ENCODE data around the gene TOX3.

TOX3 gene

GRCh38 chr16:52453644-52454043, 93.3 kb downstream of the TOX3 start:
- TF ChIP-seq ARNTL (CRISPR knock-in tag; IDR thresholded peaks at IDR 0.05; ENCODE audit: borderline replicate concordance, low read depth): no peak
- TF ChIP-seq TCF4 (CRISPR knock-in tag; IDR thresholded peaks at IDR 0.05; ENCODE audit: borderline replicate concordance): no peak
- no peak for TF ChIP-seq SNAI2 (CRISPR knock-in tag; IDR thresholded peaks at IDR 0.05)
- TF ChIP-seq CREB5 (CRISPR knock-in tag; IDR thresholded peaks at IDR 0.05; ENCODE audit: low read depth): no peak
- no peak for TF ChIP-seq POU6F1 (CRISPR knock-in tag; IDR thresholded peaks at IDR 0.05; ENCODE audit: borderline replicate concordance, low read depth)
- TF ChIP-seq ZC3H10 (CRISPR knock-in tag; IDR thresholded peaks at IDR 0.05): no peak
- no peak for TF ChIP-seq CSDC2 (CRISPR knock-in tag; IDR thresholded peaks at IDR 0.05)
- TF ChIP-seq ESRRG (CRISPR knock-in tag; IDR thresholded peaks at IDR 0.05): no peak
- no peak for TF ChIP-seq GLIS3 (CRISPR knock-in tag; IDR thresholded peaks at IDR 0.05)
- TF ChIP-seq RARB (CRISPR knock-in tag; IDR thresholded peaks at IDR 0.05): no peak
- TF ChIP-seq ZFP3 (CRISPR knock-in tag; IDR thresholded peaks at IDR 0.05): no peak
- TF ChIP-seq PPARA (CRISPR knock-in tag; IDR thresholded peaks at IDR 0.05; ENCODE audit: borderline replicate concordance): no peak
- no peak for TF ChIP-seq ISL1 (CRISPR knock-in tag; IDR thresholded peaks at IDR 0.05)
- TF ChIP-seq BACH2 (CRISPR knock-in tag; IDR thresholded peaks at IDR 0.05; ENCODE audit: borderline replicate concordance): no peak
- TF ChIP-seq ZFP30 (CRISPR knock-in tag; IDR thresholded peaks at IDR 0.05): no peak
- no peak for TF ChIP-seq CSRNP3 (CRISPR knock-in tag; IDR thresholded peaks at IDR 0.05)
- no peak for TF ChIP-seq TOX (CRISPR knock-in tag; IDR thresholded peaks at IDR 0.05; ENCODE audit: borderline replicate concordance)
- no peak for ATAC-seq

- no peak for TF ChIP-seq GLIS3 (CRISPR knock-in tag; IDR thresholded peaks at IDR 0.05)
- TF ChIP-seq OSR1 (CRISPR knock-in tag; IDR thresholded peaks at IDR 0.05): no peak
- no peak for TF ChIP-seq SNAI2 (CRISPR knock-in tag; IDR thresholded peaks at IDR 0.05)
- TF ChIP-seq CREB5 (CRISPR knock-in tag; IDR thresholded peaks at IDR 0.05; ENCODE audit: low read depth): no peak
- TF ChIP-seq ARNTL (CRISPR knock-in tag; IDR thresholded peaks at IDR 0.05; ENCODE audit: borderline replicate concordance, low read depth): no peak
- TF ChIP-seq CSDC2 (CRISPR knock-in tag; IDR thresholded peaks at IDR 0.05): no peak
- no peak for TF ChIP-seq ZFP3 (CRISPR knock-in tag; IDR thresholded peaks at IDR 0.05)
- TF ChIP-seq CSRNP3 (CRISPR knock-in tag; IDR thresholded peaks at IDR 0.05): no peak
- TF ChIP-seq ESRRG (CRISPR knock-in tag; IDR thresholded peaks at IDR 0.05): no peak
- no peak for TF ChIP-seq PATZ1 (CRISPR knock-in tag; IDR thresholded peaks at IDR 0.05; ENCODE audit: borderline replicate concordance)
- TF ChIP-seq TSHZ2 (CRISPR knock-in tag; IDR thresholded peaks at IDR 0.05): no peak
- no peak for TF ChIP-seq ZC3H10 (CRISPR knock-in tag; IDR thresholded peaks at IDR 0.05)
- no peak for TF ChIP-seq ZNF70 (CRISPR knock-in tag; IDR thresholded peaks at IDR 0.05)
- TF ChIP-seq TCF4 (CRISPR knock-in tag; IDR thresholded peaks at IDR 0.05; ENCODE audit: borderline replicate concordance): no peak
- no peak for TF ChIP-seq ZFP30 (CRISPR knock-in tag; IDR thresholded peaks at IDR 0.05)
- no peak for TF ChIP-seq ISL1 (CRISPR knock-in tag; IDR thresholded peaks at IDR 0.05)
- no peak for TF ChIP-seq POU6F1 (CRISPR knock-in tag; IDR thresholded peaks at IDR 0.05; ENCODE audit: borderline replicate concordance, low read depth)
- no peak for ATAC-seq
Observed at GRCh38 chr16:52451971-52452421, 94.9 kb downstream of the TOX3 start.
